Coronary artery (tissue), 2 donors: ENCODE results near the gene DCAF4.

ENCODE experiments used
- DNase-seq: peaks from one replicate; pipeline ENCODE4 v3.0.0-alpha.2; 2017; ENCODE audit warnings: low spot score
- H3K27ac ChIP-seq, 2 donors: fragments of 200-600 bp; sonication (generic); one replicate each; pipeline ENCODE4 v1.5.1; 2016 to 2019
- H3K4me3 ChIP-seq: fragments of 200-600 bp; sonication (generic); 2 replicates; pipeline ENCODE4 v1.5.1; 2016; ENCODE audit warnings: mild to moderate bottlenecking, moderate library complexity
- CTCF ChIP-seq: fragments of 200-600 bp; sonication (generic); IDR thresholded peaks from one replicate; pipeline ENCODE4 v1.5.1; 2019; ENCODE audit warnings: antibody characterized with exemption

DCAF4 gene

GRCh38 chr14:72982146-72982708 lies 56.0 kb downstream of the DCAF4 start:
- no peak for DNase-seq
- no peak overlapping the region for H3K27ac ChIP-seq

GRCh38 chr14:72986214-72986613 lies 60.0 kb downstream of the DCAF4 start:
- DNase-seq: no peak
- TF ChIP-seq CTCF: no peak
- Histone ChIP-seq H3K27ac (no peak overlapping the region), H3K4me3 (no peak overlapping the region)

More at GRCh38 chr14:72982146-72982708, 56.0 kb downstream of the DCAF4 start:
- no peak for TF ChIP-seq CTCF
- H3K4me3 ChIP-seq: no peak overlapping the region

- no peak overlapping the region for H3K27ac ChIP-seq
- H3K4me3 ChIP-seq: no peak overlapping the region
- no peak for DNase-seq
- TF ChIP-seq CTCF: no peak
Observed at GRCh38 chr14:72986857-72987256, 60.6 kb downstream of the DCAF4 start.

- Histone ChIP-seq H3K27ac (no peak overlapping the region), H3K4me3 (no peak overlapping the region)
- no peak for TF ChIP-seq CTCF
- no peak for DNase-seq
Observed at GRCh38 chr14:72990171-72990570, 63.9 kb downstream of the DCAF4 start.

- H3K4me3 ChIP-seq: no peak overlapping the region
- no peak for TF ChIP-seq CTCF
- H3K27ac ChIP-seq: no peak overlapping the region
- DNase-seq: no peak
Observed at GRCh38 chr14:72996916-72997315, 70.7 kb downstream of the DCAF4 start.

GRCh38 chr14:72998252-72998903 lies 72.1 kb downstream of the DCAF4 start:
- Histone ChIP-seq H3K4me3 (no peak overlapping the region), H3K27ac (no peak overlapping the region)
- no peak for TF ChIP-seq CTCF
- DNase-seq: no peak

GRCh38 chr14:72999316-72999715 lies 73.1 kb downstream of the DCAF4 start:
- H3K4me3 ChIP-seq: no peak overlapping the region
- TF ChIP-seq CTCF: no peak
- no peak overlapping the region for H3K27ac ChIP-seq
- no peak for DNase-seq
